ENCODE data around the gene CCDC136. TPM values are rescaled to one million over a fixed set of nuclear protein-coding genes. Genes with fewer than 3 reads are reported as not detected.

The CCDC136 gene
- total RNA-seq, 2 experiments from 2014 or later = 5.6 to 8.9 TPM

DNA sequence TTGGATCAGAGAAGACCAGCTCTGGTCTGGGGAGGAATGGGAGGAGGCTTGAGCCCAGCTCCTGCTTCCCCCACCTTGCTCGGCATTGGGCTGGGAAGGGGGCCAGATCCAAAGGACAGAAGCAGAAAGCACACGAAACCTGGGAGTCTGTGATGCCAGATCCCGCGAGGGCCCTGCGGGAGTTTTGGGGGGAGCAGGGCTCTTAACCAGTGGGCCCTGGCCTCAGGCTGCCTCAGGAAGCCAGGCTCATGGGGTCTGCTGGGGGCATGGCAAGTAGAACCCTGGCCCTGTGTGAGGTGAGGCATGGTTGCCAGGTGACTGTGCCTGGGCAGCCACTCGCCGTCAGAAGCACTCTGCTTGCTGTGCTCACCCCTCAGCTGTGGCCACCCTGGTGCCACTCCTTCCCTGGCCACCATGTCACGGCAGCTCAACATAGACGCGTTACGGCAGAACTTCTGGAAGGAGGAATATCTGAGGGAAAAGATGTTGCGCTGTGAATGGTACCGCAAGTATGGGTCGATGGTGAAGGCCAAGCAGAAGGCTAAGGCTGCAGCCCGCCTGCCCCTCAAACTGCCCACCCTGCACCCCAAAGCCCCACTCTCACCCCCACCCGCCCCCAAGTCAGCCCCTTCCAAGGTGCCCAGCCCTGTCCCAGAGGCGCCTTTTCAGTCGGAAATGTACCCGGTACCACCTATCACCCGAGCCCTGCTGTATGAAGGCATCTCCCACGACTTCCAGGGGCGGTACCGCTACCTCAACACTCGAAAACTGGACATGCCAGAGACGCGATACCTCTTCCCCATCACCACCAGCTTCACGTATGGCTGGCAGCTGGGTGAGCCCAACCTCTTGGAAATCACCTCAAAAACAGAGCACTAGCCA is 74.5 kb downstream of the CCDC136 start:
- Mint-ChIP-seq H3K27ac (no peak overlapping the region), H3K36me3 (ENCODE audit: low read depth) (peaks cover 23% of the 10 kb centered on the region), H3K4me1 (ENCODE audit: low read depth) (peaks cover 26% of the 10 kb centered on the region), H3K9me3 (ENCODE audit: insufficient read depth) (no peaks in the 10 kb centered on the region), H3K4me3 (no peak overlapping the region), H3K27me3 (ENCODE audit: low read depth) (peaks cover 13% of the 10 kb centered on the region)
- ATAC-seq (no peak), DNase-seq (no peak)
- ChIA-PET CTCF (interaction anchor here (2.2 kb wide), 1 partner anchor 17 kb away, joined by 21 read pairs; no protein-coding TSS in a partner anchor), POLR2A (no interaction called here)

DNA sequence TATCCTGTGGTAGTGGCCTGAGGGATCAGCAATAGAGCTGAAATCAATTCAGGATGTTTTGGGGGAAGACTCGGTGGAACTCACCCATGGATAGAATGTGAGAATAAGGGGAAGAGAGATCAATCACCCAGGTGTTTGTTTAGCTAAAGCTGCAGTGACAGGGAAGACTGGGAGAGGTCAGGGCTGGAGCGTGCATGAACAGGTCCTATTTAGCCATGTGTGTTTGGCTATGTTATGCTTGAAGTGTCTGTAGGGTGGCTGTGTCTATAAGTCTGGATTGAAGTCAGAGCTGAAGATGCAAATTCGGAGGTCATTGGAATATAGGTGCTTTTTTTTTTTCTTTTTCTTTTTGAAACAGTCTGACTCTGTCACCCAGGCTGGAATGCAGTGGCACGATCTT is 75.5 kb downstream of the CCDC136 start:
- Mint-ChIP-seq H3K4me1 (ENCODE audit: low read depth) (peaks cover 23% of the 10 kb centered on the region), H3K36me3 (ENCODE audit: low read depth) (peaks cover 23% of the 10 kb centered on the region), H3K27ac (no peak overlapping the region), H3K4me3 (no peak overlapping the region), H3K27me3 (ENCODE audit: low read depth) (peaks cover 20% of the 10 kb centered on the region), H3K9me3 (ENCODE audit: insufficient read depth) (no peaks in the 10 kb centered on the region)
- ChIA-PET POLR2A (no interaction called here), CTCF (interaction anchor here (2.2 kb wide), 1 partner anchor 16 kb away, joined by 21 read pairs; no protein-coding TSS in a partner anchor)
- DNase-seq (no peak), ATAC-seq (no peak)

GRCh38 chr7:128867842-128868623 is 76.3 kb downstream of the CCDC136 start:
- ATAC-seq = no peak
- ChIA-PET POLR2A (interaction anchor here (1.4 kb wide), 1 partner anchor 14 kb away, joined by 3 read pairs; no protein-coding TSS in a partner anchor), CTCF (interaction anchor here (1.5 to 2.2 kb wide), 2 partner anchors 11 to 15 kb away, joined by 4 to 21 read pairs; no protein-coding TSS in a partner anchor)
- no peak for DNase-seq
- Mint-ChIP-seq H3K4me1 (ENCODE audit: low read depth) (peaks cover 19% of the 10 kb centered on the region), H3K36me3 (ENCODE audit: low read depth) (peaks cover 20% of the 10 kb centered on the region), H3K27ac (no peak overlapping the region), H3K27me3 (ENCODE audit: low read depth) (peaks cover 20% of the 10 kb centered on the region), H3K4me3 (no peak overlapping the region), H3K9me3 (ENCODE audit: insufficient read depth) (no peaks in the 10 kb centered on the region)

DNA sequence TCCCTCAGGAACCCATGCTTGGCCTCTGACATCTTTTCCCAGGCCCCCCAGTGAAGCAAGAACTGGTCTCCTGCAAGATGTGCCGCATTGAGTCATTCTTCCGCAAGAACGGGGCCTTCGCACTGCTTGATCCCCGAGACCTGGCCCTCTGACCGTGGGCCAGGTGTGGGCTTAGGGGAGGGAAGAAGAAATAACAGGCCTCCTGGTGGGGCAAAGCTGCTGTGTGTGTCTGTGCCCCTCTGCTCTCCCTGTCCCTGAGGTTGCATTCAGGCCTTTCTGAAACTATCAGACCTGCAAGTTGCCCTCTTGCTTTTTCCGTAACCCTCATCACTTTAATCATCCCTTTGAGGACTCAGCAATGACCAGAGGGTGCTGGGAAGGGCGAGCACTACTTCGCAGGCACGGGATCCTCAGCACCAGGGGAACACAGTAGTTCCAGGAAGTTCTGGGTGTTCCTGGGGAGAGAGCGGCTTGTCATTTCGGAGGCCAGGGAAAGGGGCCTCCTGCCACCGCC is 76.9 kb downstream of the CCDC136 start:
- H3K4me1 Mint-ChIP-seq (ENCODE audit: low read depth) = peaks cover 17% of the 10 kb centered on the region
- ATAC-seq = no peak

GRCh38 chr7:128869138-128869943 is 77.6 kb downstream of the CCDC136 start:
- peaks cover 20% of the 10 kb centered on the region for H3K27me3 Mint-ChIP-seq (ENCODE audit: low read depth)
- no peak overlapping the region for H3K27ac Mint-ChIP-seq
- no peaks in the 10 kb centered on the region for H3K9me3 Mint-ChIP-seq (ENCODE audit: insufficient read depth)
- ChIA-PET POLR2A (interaction anchor here (1.4 kb wide), 1 partner anchor 13 kb away, joined by 3 read pairs; no protein-coding TSS in a partner anchor), CTCF (interaction anchor here (0.7 to 3.8 kb wide), 4 partner anchors 6 to 14 kb away, joined by 3 to 15 read pairs (median 6); partner anchors contain the start of gene ATP6V1F)
- peak; percentile 58 for DNase-seq
- peaks cover 18% of the 10 kb centered on the region for H3K36me3 Mint-ChIP-seq (ENCODE audit: low read depth)
- H3K4me3 Mint-ChIP-seq = peak overlapping the region; percentile 56
- ATAC-seq = peak; percentile 89
- peaks cover 14% of the 10 kb centered on the region for H3K4me1 Mint-ChIP-seq (ENCODE audit: low read depth)

More for the DNA sequence above, 76.9 kb downstream of the CCDC136 start:
- peaks cover 20% of the 10 kb centered on the region for H3K27me3 Mint-ChIP-seq (ENCODE audit: low read depth)
- POLR2A ChIA-PET = interaction anchor here (1.4 kb wide), 1 partner anchor 13 kb away, joined by 3 read pairs; no protein-coding TSS in a partner anchor
- no peak overlapping the region for H3K27ac Mint-ChIP-seq
- H3K36me3 Mint-ChIP-seq (ENCODE audit: low read depth) = peaks cover 19% of the 10 kb centered on the region
- H3K4me3 Mint-ChIP-seq = peak overlapping the region; percentile 34
- no peaks in the 10 kb centered on the region for H3K9me3 Mint-ChIP-seq (ENCODE audit: insufficient read depth)
- no peak for DNase-seq
- CTCF ChIA-PET = interaction anchor here (1.5 to 2.2 kb wide), 2 partner anchors 11 to 15 kb away, joined by 4 to 21 read pairs; no protein-coding TSS in a partner anchor

- H3K4me3 Mint-ChIP-seq = peak overlapping the region; percentile 68
- peaks cover 16% of the 10 kb centered on the region for H3K36me3 Mint-ChIP-seq (ENCODE audit: low read depth)
- peaks cover 10% of the 10 kb centered on the region for H3K4me1 Mint-ChIP-seq (ENCODE audit: low read depth)
- no peak overlapping the region for H3K27ac Mint-ChIP-seq
- DNase-seq = peak; percentile 29
- H3K9me3 Mint-ChIP-seq (ENCODE audit: insufficient read depth) = no peaks in the 10 kb centered on the region
- peaks cover 20% of the 10 kb centered on the region for H3K27me3 Mint-ChIP-seq (ENCODE audit: low read depth)
- ATAC-seq = no peak
- CTCF ChIA-PET = interaction anchor here (1.1 to 3.8 kb wide), 2 partner anchors 7 to 13 kb away, joined by 7 to 15 read pairs; partner anchors contain the start of gene ATP6V1F
- POLR2A ChIA-PET = no interaction called here
Measured at GRCh38 chr7:128869944-128870285, 78.1 kb downstream of the CCDC136 start.

DNA sequence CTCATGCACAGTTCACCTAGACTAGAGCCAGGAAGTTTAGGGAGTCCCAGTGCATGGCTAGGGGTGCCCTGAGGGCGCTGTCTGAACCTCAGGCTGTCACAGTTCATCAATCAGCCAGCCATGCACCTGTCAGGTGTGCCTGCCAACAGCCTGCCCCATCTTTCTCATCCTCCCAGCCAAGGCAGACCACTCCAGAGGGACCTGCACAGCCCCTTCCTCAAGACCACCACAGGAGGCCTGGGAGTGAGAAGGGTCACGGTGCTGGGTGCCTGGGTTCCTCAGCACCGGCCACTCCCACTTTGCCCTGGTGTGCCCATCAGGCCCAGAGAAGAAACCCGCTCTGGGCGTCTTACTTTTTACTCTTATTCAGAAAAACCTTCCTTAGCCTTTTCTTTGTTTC is 79.3 kb downstream of the CCDC136 start:
- peaks cover 7% of the 10 kb centered on the region for H3K36me3 Mint-ChIP-seq (ENCODE audit: low read depth)
- ChIA-PET CTCF (interaction anchor here (1.5 to 3.8 kb wide), 2 partner anchors 8 to 12 kb away, joined by 9 to 15 read pairs; partner anchors contain the start of gene ATP6V1F), POLR2A (no interaction called here)
- H3K9me3 Mint-ChIP-seq (ENCODE audit: insufficient read depth) = no peaks in the 10 kb centered on the region
- H3K27ac Mint-ChIP-seq = no peak overlapping the region
- H3K27me3 Mint-ChIP-seq (ENCODE audit: low read depth) = peaks cover 20% of the 10 kb centered on the region
- DNase-seq = no peak
- no peak for ATAC-seq
- H3K4me3 Mint-ChIP-seq = peak overlapping the region; percentile 18
- H3K4me1 Mint-ChIP-seq (ENCODE audit: low read depth) = peaks cover 7% of the 10 kb centered on the region

Other genes with a start within 250 kb of the CCDC136 start
- under 1 TPM; 0.26 to 0.60 TPM for gene GARIN1A, start 119.7 kb upstream of the CCDC136 start, total RNA-seq
- gene CALU, start 52.6 kb upstream of the CCDC136 start, total RNA-seq = 10 to 100 TPM; 34.8 to 35.5 TPM
- gene OPN1SW, start 16.2 kb upstream of the CCDC136 start, total RNA-seq = not detected
- not detected for gene FLNC, start 38.4 kb downstream of the CCDC136 start, total RNA-seq
- 100 to 1,000 TPM; 130 to 138 TPM for gene ATP6V1F, start 70.9 kb downstream of the CCDC136 start, total RNA-seq
- gene KCP, start 118.7 kb downstream of the CCDC136 start, total RNA-seq = under 1 TPM in 1 of 2 experiments, not detected in 1; 0.21 TPM
- gene IRF5, start 146.0 kb downstream of the CCDC136 start, total RNA-seq = 1 to 10 TPM; 7.4 to 8.0 TPM

Measured in activated CD8-positive, alpha-beta T cell treated with anti-CD3 and anti-CD28 coated beads, Interleukin-2, amount 10 ng/mL, durations not matched to agents 7 days and 5 days (primary cell).